Activated naive CD4-positive, alpha-beta T cell treated with anti-CD3 and anti-CD28 coated beads for 36 hours (primary cell): ENCODE results near the gene DUOXA1. TPM values are rescaled to one million over a fixed set of nuclear protein-coding genes. Genes with fewer than 3 reads are reported as not detected.

Experiments used
- CTCF ChIA-PET: fragments of 350-600 bp; sonication (Branson Sonifier 250); formaldehyde crosslinking; loops from one replicate; lab custom pipeline; 2021; ENCODE audit warnings: antibody characterized with exemption; lab: Charles Lee
- DNase-seq: peaks from one replicate; pipeline ENCODE4 v3.0.0-alpha.2; 2020
- H3K27ac Mint-ChIP-seq: one replicate; pipeline ENCODE4 v1.8.0; 2021; ENCODE audit warnings: mild to moderate bottlenecking, mixed read lengths
- H3K27me3 Mint-ChIP-seq: one replicate; pipeline ENCODE4 v1.8.0; 2021; ENCODE audit warnings: low read depth, mixed read lengths
- H3K36me3 Mint-ChIP-seq: one replicate; pipeline ENCODE4 v1.8.0; 2021; ENCODE audit warnings: low read depth, mixed read lengths
- H3K4me1 Mint-ChIP-seq: one replicate; pipeline ENCODE4 v1.8.0; 2021; ENCODE audit warnings: low read depth, mixed read lengths
- H3K4me3 Mint-ChIP-seq: one replicate; pipeline ENCODE4 v1.8.0; 2021; ENCODE audit warnings: mild to moderate bottlenecking, moderate library complexity, mixed read lengths
- H3K9me3 Mint-ChIP-seq: one replicate; pipeline ENCODE4 v1.8.0; 2021; ENCODE audit warnings: mixed read lengths
- intact Hi-C: fragments of 100-400 bp; cut with micrococcal nuclease; formaldehyde crosslinking; loops from one replicate; pipeline ENCODE4 v1.15.1; 2023
- total RNA-seq, 2 experiments: library from RNA; stranded (reverse); gene quantifications; one replicate each; pipeline ENCODE4 v1.2.3, GENCODE V29; 2021

The DUOXA1 gene
- total RNA-seq, result not detected

- Mint-ChIP-seq H3K4me1 (peaks cover 5% of the 10 kb centered on the region), H3K36me3 (no peaks in the 10 kb centered on the region), H3K9me3 (no peaks in the 10 kb centered on the region), H3K27ac (no peak within 1 kb of the TSS), H3K4me3 (no peak within 1 kb of the TSS), H3K27me3 (peaks cover 52% of the 10 kb centered on the region)
- CTCF ChIA-PET, result interaction anchor here (4.7 kb wide), 1 partner anchor 12 kb away, joined by 29 read pairs; no protein-coding TSS in a partner anchor
- intact Hi-C loops, result no loop called here
- peak; percentile 48 for DNase-seq
These were observed at the start of gene DUOXA1, which contains the start of gene DUOX1 for GRCh38 chr15:45129651-45130129. DUOXA1 (minus strand) TSS chr15:45129879; CDS start chr15:45123014, 6,865 bp downstream. DUOX1 (plus strand) TSS chr15:45129994; CDS start chr15:45131967, 1,973 bp downstream.

- Mint-ChIP-seq H3K4me3 (no peak overlapping the region), H3K27me3 (no peaks in the 10 kb centered on the region), H3K4me1 (peaks cover 3% of the 10 kb centered on the region), H3K27ac (no peak overlapping the region), H3K9me3 (no peaks in the 10 kb centered on the region), H3K36me3 (no peaks in the 10 kb centered on the region)
- DNase-seq, result no peak
- intact Hi-C loops, result no loop called here
- CTCF ChIA-PET, result interaction anchor here (0.9 to 2.6 kb wide), 5 partner anchors 9 to 100 kb away, joined by 3 to 9 read pairs (median 6); no protein-coding TSS in a partner anchor
These were observed 47.6 kb upstream of the DUOXA1 start for GRCh38 chr15:45177285-45177684.

GRCh38 chr15:45174577-45174976 lies 44.9 kb upstream of the DUOXA1 start:
- no peaks in the 10 kb centered on the region for H3K9me3 Mint-ChIP-seq
- H3K36me3 Mint-ChIP-seq, result no peaks in the 10 kb centered on the region
- DNase-seq, result no peak
- H3K4me3 Mint-ChIP-seq, result no peak overlapping the region
- intact Hi-C loops, result no loop called here
- CTCF ChIA-PET, result no interaction called here
- H3K27ac Mint-ChIP-seq, result no peak overlapping the region
- no peaks in the 10 kb centered on the region for H3K27me3 Mint-ChIP-seq
- no peaks in the 10 kb centered on the region for H3K4me1 Mint-ChIP-seq

GRCh38 chr15:45174069-45174468 lies 44.4 kb upstream of the DUOXA1 start:
- CTCF ChIA-PET, result no interaction called here
- H3K4me3 Mint-ChIP-seq, result no peak overlapping the region

GRCh38 chr15:45171912-45172311 lies 42.2 kb upstream of the DUOXA1 start:
- intact Hi-C loops, result no loop called here
- no peaks in the 10 kb centered on the region for H3K27me3 Mint-ChIP-seq
- CTCF ChIA-PET, result interaction anchor here (0.6 to 1.7 kb wide), 5 partner anchors 9 to 446 kb away, joined by 3 to 5 read pairs (median 4); no protein-coding TSS in a partner anchor
- H3K4me3 Mint-ChIP-seq, result no peak overlapping the region
- H3K9me3 Mint-ChIP-seq, result no peaks in the 10 kb centered on the region
- no peak for DNase-seq
- H3K36me3 Mint-ChIP-seq, result no peaks in the 10 kb centered on the region
- no peak overlapping the region for H3K27ac Mint-ChIP-seq
- no peaks in the 10 kb centered on the region for H3K4me1 Mint-ChIP-seq

More at GRCh38 chr15:45174069-45174468, 44.4 kb upstream of the DUOXA1 start:
- DNase-seq, result no peak
- H3K4me1 Mint-ChIP-seq, result no peaks in the 10 kb centered on the region
- H3K27me3 Mint-ChIP-seq, result no peaks in the 10 kb centered on the region
- no peaks in the 10 kb centered on the region for H3K9me3 Mint-ChIP-seq
- no peak overlapping the region for H3K27ac Mint-ChIP-seq
- H3K36me3 Mint-ChIP-seq, result no peaks in the 10 kb centered on the region
- intact Hi-C loops, result no loop called here

- no peaks in the 10 kb centered on the region for H3K27me3 Mint-ChIP-seq
- no peak overlapping the region for H3K4me3 Mint-ChIP-seq
- no peak for DNase-seq
- CTCF ChIA-PET, result interaction anchor here (0.9 to 5.1 kb wide), 5 partner anchors 7 to 46 kb away, joined by 3 to 32 read pairs (median 6); no protein-coding TSS in a partner anchor
- intact Hi-C loops, result no loop called here
- peaks cover 10% of the 10 kb centered on the region for H3K4me1 Mint-ChIP-seq
- no peak overlapping the region for H3K27ac Mint-ChIP-seq
- no peaks in the 10 kb centered on the region for H3K36me3 Mint-ChIP-seq
- H3K9me3 Mint-ChIP-seq, result no peaks in the 10 kb centered on the region
These were observed 40.2 kb upstream of the DUOXA1 start for GRCh38 chr15:45169608-45170480.

GRCh38 chr15:45168751-45169551 lies 39.3 kb upstream of the DUOXA1 start:
- Mint-ChIP-seq H3K4me1 (peaks cover 10% of the 10 kb centered on the region), H3K4me3 (no peak overlapping the region), H3K27me3 (no peaks in the 10 kb centered on the region), H3K36me3 (no peaks in the 10 kb centered on the region), H3K27ac (no peak overlapping the region), H3K9me3 (no peaks in the 10 kb centered on the region)
- CTCF ChIA-PET, result interaction anchor here (0.7 to 5.1 kb wide), 13 partner anchors 8 to 289 kb away, joined by 3 to 32 read pairs (median 5); partner anchors contain the start of gene SHF
- intact Hi-C loops, result no loop called here
- no peak for DNase-seq

GRCh38 chr15:45168286-45168685 lies 38.6 kb upstream of the DUOXA1 start:
- no peak overlapping the region for H3K27ac Mint-ChIP-seq
- H3K4me1 Mint-ChIP-seq, result peaks cover 10% of the 10 kb centered on the region
- H3K9me3 Mint-ChIP-seq, result no peaks in the 10 kb centered on the region
- CTCF ChIA-PET, result interaction anchor here (0.7 to 5.1 kb wide), 14 partner anchors 9 to 290 kb away, joined by 3 to 32 read pairs (median 4); partner anchors contain the start of gene SHF
- intact Hi-C loops, result no loop called here
- DNase-seq, result no peak
- H3K27me3 Mint-ChIP-seq, result no peaks in the 10 kb centered on the region
- no peak overlapping the region for H3K4me3 Mint-ChIP-seq
- H3K36me3 Mint-ChIP-seq, result no peaks in the 10 kb centered on the region

- no peaks in the 10 kb centered on the region for H3K27me3 Mint-ChIP-seq
- peak overlapping the region; percentile 66 for H3K27ac Mint-ChIP-seq
- DNase-seq, result no peak
- peak overlapping the region; percentile 69 for H3K4me3 Mint-ChIP-seq
- peaks cover 10% of the 10 kb centered on the region for H3K4me1 Mint-ChIP-seq
- H3K9me3 Mint-ChIP-seq, result no peaks in the 10 kb centered on the region
- H3K36me3 Mint-ChIP-seq, result no peaks in the 10 kb centered on the region
- intact Hi-C loops, result loop anchor here (1.0 to 2.0 kb wide), 4 partner anchors 21 to 235 kb away; a partner anchor contains a TSS
- CTCF ChIA-PET, result interaction anchor here (0.5 to 5.1 kb wide), 15 partner anchors 9 to 263 kb away, joined by 3 to 32 read pairs (median 4); partner anchors contain the start of gene SHF
These were observed 38.0 kb upstream of the DUOXA1 start for GRCh38 chr15:45167631-45168205.

- peak; percentile 89 for DNase-seq
- intact Hi-C loops, result loop anchor here (1.0 to 2.0 kb wide), 4 partner anchors 21 to 235 kb away; a partner anchor contains a TSS
- peak overlapping the region; percentile 66 for H3K27ac Mint-ChIP-seq
- peak overlapping the region; percentile 69 for H3K4me3 Mint-ChIP-seq
- CTCF ChIA-PET, result interaction anchor here (0.5 to 5.1 kb wide), 13 partner anchors 10 to 238 kb away, joined by 3 to 32 read pairs (median 4); partner anchors contain the start of gene SHF
- H3K36me3 Mint-ChIP-seq, result no peaks in the 10 kb centered on the region
- peaks cover 10% of the 10 kb centered on the region for H3K4me1 Mint-ChIP-seq
- H3K9me3 Mint-ChIP-seq, result no peaks in the 10 kb centered on the region
- H3K27me3 Mint-ChIP-seq, result no peaks in the 10 kb centered on the region
These were observed 37.4 kb upstream of the DUOXA1 start for GRCh38 chr15:45166834-45167630.

- H3K9me3 Mint-ChIP-seq, result no peaks in the 10 kb centered on the region
- H3K4me1 Mint-ChIP-seq, result peaks cover 10% of the 10 kb centered on the region
- H3K36me3 Mint-ChIP-seq, result no peaks in the 10 kb centered on the region
- intact Hi-C loops, result no loop called here
- peak overlapping the region; percentile 36 for H3K27ac Mint-ChIP-seq
- no peak for DNase-seq
- CTCF ChIA-PET, result interaction anchor here (0.6 to 5.3 kb wide), 8 partner anchors 19 to 109 kb away, joined by 3 to 39 read pairs (median 4); partner anchors contain the start of gene SHF
- no peaks in the 10 kb centered on the region for H3K27me3 Mint-ChIP-seq
- H3K4me3 Mint-ChIP-seq, result peak overlapping the region; percentile 70
These were observed 35.9 kb upstream of the DUOXA1 start for GRCh38 chr15:45165536-45165935.
